Activated CD8-positive, alpha-beta memory T cell treated with anti-CD3 and anti-CD28 coated beads for 1 hour (primary cell): Measurements from ENCODE around the gene ACOT8.
"Not testable (repeated sequence)": the region's sequence is repeated elsewhere in the genome, so short reads cannot be mapped to it uniquely, and the experiment has no call there.

ENCODE experiments used
- DNase-seq, 2 donors: peaks; one replicate each; pipeline ENCODE4 v3.0.0-alpha.2; 2020; ENCODE audit warnings: low read depth in 1 of 2; ENCODE audit errors: extremely low read depth in 1 of 2

Gene ACOT8

GRCh38 chr20:45832619-45833018, 24.6 kb downstream of the ACOT8 start:
- no peak for DNase-seq

- DNase-seq = not testable (repeated sequence)
These were observed 27.5 kb downstream of the ACOT8 start for GRCh38 chr20:45829673-45830106.

- no peak for DNase-seq
These were observed 28.6 kb downstream of the ACOT8 start for GRCh38 chr20:45828589-45828988.

GRCh38 chr20:45827712-45828111, 29.5 kb downstream of the ACOT8 start:
- DNase-seq = no peak

- DNase-seq = no peak
These were observed 30.1 kb downstream of the ACOT8 start, which contains the start of gene TNNC2 for GRCh38 chr20:45827030-45827652. TNNC2 (minus strand) TSS chr20:45827312; CDS start chr20:45827248, 64 bp downstream.

GRCh38 chr20:45826381-45827019, 30.7 kb downstream of the ACOT8 start:
- DNase-seq = no peak

GRCh38 chr20:45823949-45824835, 33.0 kb downstream of the ACOT8 start:
- peak in 1 of 2 donors; percentile 17 for DNase-seq

- no peak for DNase-seq
These were observed 34.3 kb downstream of the ACOT8 start for GRCh38 chr20:45822857-45823256.

- no peak for DNase-seq
These were observed 35.2 kb downstream of the ACOT8 start for GRCh38 chr20:45821947-45822346.

GRCh38 chr20:45819466-45819865, 37.7 kb downstream of the ACOT8 start:
- no peak for DNase-seq

GRCh38 chr20:45818239-45818638, 39.0 kb downstream of the ACOT8 start:
- no peak for DNase-seq

GRCh38 chr20:45817376-45818194, 39.6 kb downstream of the ACOT8 start:
- DNase-seq = no peak

GRCh38 chr20:45816951-45817350, 40.2 kb downstream of the ACOT8 start:
- DNase-seq = no peak

GRCh38 chr20:45814314-45814713, 42.9 kb downstream of the ACOT8 start:
- DNase-seq = no peak

GRCh38 chr20:45813489-45813888, 43.7 kb downstream of the ACOT8 start:
- no peak for DNase-seq

- DNase-seq = no peak
These were observed 44.2 kb downstream of the ACOT8 start for GRCh38 chr20:45813006-45813340.

- DNase-seq = peak; percentile 81 to 83
These were observed 44.8 kb downstream of the ACOT8 start, which contains the start of gene UBE2C for GRCh38 chr20:45812157-45813005. UBE2C (plus strand) TSS chr20:45812644; CDS start chr20:45812696, 52 bp downstream.

GRCh38 chr20:45810191-45810970, 46.8 kb downstream of the ACOT8 start:
- DNase-seq = no peak

- DNase-seq = no peak
These were observed 55.3 kb downstream of the ACOT8 start for GRCh38 chr20:45801851-45802250.
